Measurements from ENCODE around the gene SPTBN1. TPM values are rescaled to one million over a fixed set of nuclear protein-coding genes. Genes with fewer than 3 reads are reported as not detected.

SPTBN1 gene
- polyA plus RNA-seq, 1 donor: 256 TPM

- no peak for DNase-seq (ENCODE audit: low read depth)
These were observed 154.6 kb downstream of the SPTBN1 start for GRCh38 chr2:54610700-54611099.

DNA sequence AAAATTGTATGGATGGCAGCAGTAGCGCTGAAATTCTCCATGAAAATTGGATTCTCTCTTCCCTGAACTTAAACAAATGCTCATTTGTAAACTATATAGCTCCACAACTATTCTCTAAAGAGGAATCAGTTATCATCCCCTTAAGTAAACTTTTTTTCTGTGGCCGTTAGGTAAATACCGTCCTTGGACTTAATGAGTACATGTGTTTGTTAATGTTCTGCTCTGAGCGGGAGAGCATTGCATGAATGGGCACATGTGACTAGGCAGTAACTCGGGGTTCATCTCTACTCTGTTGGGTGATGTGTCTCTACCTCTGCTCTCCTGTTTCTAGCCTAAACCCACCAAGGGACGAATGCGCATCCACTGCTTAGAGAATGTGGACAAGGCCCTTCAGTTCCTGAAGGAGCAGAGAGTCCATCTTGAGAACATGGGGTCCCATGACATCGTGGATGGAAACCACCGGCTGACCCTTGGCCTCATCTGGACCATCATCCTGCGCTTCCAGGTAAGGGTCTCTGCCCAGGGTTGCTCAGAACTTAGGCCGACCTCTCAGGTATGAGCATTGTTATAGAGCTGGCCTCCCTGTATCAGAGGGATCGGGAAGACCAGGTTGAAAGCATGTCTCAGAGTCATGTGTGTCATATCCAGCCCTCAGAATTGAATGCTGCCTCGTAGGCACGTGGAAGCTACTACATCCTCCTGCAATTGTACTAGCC, 155.9 kb downstream of the SPTBN1 start:
- DNase-seq (ENCODE audit: low read depth): no peak

DNA sequence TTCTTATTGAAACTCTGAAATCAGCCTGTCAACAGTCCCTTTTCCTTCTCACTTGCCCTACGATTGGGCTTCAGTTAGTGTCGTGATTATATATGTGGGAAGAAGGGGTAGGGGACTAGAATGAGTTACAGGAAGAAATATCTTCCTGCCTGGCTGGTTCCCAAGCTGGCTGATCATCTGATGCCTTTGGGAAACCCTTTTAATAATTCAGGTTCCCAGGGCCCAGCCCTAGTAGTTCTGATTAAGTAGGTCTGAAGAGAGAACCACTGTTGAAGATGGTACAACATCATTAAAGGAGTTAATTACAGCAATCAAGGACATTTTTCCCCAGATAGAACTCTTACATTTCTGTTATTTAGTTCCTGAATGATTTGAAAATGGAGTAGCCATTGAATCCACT, 157.3 kb downstream of the SPTBN1 start:
- no peak for DNase-seq (ENCODE audit: low read depth)

DNA sequence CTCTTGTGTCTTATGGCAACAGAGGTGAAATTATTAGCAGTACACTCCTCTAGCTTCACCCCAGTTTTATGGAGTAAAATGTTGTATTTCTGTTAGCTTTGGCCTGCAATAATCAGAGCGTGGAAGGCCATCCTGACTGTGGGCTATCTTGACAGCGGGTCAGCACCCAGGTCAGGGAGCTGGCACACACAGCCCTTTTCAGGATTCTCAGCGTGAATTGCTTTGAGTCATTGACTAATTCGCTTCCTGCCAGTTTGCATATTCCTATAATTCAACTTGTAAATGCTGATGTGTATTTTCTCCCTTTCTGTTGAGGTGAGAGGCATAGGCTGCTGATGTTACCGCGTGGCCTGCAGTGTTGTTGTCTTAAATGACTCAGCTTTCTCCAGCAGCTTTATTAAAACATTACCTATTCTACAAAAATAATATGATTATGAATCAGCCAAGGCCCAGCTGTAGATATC, 157.7 kb downstream of the SPTBN1 start:
- DNase-seq (ENCODE audit: low read depth): no peak

GRCh38 chr2:54614819-54615218, 158.7 kb downstream of the SPTBN1 start:
- no peak for DNase-seq (ENCODE audit: low read depth)

DNA sequence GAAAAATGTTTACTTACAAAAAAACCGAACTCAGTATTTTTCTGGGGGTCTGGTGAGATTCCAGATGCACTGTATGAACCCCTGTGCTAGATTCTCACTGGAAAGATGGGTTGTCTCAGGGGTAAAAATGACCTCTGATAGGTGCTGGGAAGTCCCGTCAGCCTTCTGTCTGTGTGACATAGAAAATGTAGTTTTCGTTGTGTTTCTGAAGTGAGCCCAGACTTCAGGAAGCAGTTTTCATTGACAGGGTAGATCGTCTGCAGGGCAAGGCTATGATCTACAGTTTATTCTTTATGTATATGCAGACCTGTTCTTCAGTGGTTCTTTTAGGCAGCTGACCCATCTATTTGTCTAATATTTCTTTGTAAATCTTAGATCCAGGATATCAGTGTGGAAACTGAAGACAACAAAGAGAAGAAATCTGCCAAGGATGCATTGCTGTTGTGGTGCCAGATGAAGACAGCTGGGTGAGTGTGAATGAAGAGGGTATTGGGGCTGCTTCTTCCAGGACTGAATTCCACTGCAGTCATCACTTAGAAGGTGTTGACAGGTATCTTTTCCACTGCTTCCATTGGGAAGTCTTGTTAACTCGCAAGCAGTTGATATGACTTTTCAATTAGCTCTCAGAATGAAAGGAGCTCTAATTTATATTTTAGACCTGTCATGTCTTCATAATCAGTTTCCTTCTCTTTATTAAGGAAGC, 159.9 kb downstream of the SPTBN1 start:
- no peak for DNase-seq (ENCODE audit: low read depth)

- DNase-seq (ENCODE audit: low read depth): no peak
These were observed 161.3 kb downstream of the SPTBN1 start for GRCh38 chr2:54617409-54617808.

DNA sequence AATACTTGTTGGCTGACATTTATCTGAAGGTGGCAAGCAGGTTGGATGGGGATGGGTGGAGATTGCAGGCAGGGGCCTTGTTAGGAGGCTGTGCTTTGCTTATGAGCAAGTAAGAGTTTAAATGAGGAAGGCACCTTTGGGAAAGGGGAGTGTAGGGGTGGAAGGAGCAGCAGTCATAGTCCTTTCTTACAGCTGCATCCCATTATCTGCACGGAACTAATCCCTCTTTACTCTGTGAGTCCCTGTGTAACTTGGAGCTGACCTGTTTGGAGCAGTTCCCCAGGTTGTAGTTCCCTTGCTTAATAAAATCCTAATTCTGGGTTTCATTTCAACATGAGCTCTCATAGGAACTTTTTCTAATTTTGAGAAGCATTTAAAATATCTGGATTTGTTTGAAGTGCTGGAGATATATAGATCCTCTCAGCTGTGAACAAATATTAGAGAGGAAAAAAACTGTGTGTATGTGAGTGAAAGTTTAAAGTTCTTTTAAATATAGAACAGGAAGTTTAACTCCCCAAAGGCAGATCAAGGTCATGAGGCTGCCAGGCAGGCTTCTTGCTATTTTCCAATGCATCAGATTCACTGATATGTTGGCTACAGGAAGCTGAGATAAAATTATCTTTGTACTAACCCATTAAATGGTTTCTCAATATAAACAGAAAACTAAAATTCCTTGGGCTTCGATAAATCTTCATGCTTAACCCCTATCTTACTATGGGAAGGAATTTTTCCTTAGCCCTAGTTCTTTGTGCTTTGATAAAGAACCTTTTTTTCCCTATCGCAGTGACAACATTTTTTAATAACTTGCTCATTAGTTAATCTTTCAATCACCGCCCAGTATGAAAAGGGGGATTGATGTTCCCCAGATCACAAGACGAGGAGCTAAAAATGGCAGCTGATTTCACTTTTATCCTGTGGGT, 162.8 kb downstream of the SPTBN1 start:
- no peak for DNase-seq (ENCODE audit: low read depth)

GRCh38 chr2:54619660-54620231, 163.6 kb downstream of the SPTBN1 start:
- DNase-seq (ENCODE audit: low read depth): no peak

GRCh38 chr2:54620948-54621347, 164.8 kb downstream of the SPTBN1 start:
- DNase-seq (ENCODE audit: low read depth): no peak

DNA sequence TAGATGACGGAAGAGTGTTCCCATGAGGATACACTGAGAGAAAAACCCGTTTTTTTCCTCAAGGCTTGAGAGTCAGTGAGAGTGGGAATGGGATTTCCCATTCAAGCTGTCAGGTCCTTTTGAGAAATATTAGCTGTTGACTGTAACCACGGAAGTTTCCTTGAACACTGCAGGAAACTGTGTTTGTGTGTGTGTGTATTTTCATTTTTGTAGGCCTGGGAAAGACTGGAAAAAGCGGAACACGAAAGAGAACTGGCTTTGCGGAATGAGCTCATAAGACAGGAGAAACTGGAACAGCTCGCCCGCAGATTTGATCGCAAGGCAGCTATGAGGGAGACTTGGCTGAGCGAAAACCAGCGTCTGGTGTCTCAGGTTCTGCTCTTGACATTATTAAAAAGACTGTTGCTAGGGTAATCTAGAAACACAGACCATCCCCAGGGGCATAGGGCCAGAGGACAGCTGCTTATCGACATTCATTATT, 168.5 kb downstream of the SPTBN1 start:
- DNase-seq (ENCODE audit: low read depth): peak; percentile 67

- no peak for DNase-seq (ENCODE audit: low read depth)
These were observed 170.0 kb downstream of the SPTBN1 start for GRCh38 chr2:54626131-54626530.

- no peak for DNase-seq (ENCODE audit: low read depth)
These were observed 170.8 kb downstream of the SPTBN1 start for GRCh38 chr2:54626884-54627283.

- DNase-seq (ENCODE audit: low read depth): no peak
These were observed 171.8 kb downstream of the SPTBN1 start for GRCh38 chr2:54627973-54628372.

GRCh38 chr2:54628418-54628817, 172.3 kb downstream of the SPTBN1 start:
- no peak for DNase-seq (ENCODE audit: low read depth)

- DNase-seq (ENCODE audit: low read depth): no peak
These were observed 172.8 kb downstream of the SPTBN1 start for GRCh38 chr2:54628957-54629356.

DNA sequence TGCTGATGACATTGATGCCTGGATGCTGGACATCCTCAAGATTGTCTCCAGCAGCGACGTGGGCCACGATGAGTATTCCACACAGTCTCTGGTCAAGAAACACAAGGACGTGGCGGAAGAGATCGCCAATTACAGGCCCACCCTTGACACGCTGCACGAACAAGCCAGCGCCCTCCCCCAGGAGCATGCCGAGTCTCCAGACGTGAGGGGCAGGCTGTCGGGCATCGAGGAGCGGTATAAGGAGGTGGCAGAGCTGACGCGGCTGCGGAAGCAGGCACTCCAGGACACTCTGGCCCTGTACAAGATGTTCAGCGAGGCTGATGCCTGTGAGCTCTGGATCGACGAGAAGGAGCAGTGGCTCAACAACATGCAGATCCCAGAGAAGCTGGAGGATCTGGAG, 173.3 kb downstream of the SPTBN1 start:
- DNase-seq (ENCODE audit: low read depth): no peak

DNA sequence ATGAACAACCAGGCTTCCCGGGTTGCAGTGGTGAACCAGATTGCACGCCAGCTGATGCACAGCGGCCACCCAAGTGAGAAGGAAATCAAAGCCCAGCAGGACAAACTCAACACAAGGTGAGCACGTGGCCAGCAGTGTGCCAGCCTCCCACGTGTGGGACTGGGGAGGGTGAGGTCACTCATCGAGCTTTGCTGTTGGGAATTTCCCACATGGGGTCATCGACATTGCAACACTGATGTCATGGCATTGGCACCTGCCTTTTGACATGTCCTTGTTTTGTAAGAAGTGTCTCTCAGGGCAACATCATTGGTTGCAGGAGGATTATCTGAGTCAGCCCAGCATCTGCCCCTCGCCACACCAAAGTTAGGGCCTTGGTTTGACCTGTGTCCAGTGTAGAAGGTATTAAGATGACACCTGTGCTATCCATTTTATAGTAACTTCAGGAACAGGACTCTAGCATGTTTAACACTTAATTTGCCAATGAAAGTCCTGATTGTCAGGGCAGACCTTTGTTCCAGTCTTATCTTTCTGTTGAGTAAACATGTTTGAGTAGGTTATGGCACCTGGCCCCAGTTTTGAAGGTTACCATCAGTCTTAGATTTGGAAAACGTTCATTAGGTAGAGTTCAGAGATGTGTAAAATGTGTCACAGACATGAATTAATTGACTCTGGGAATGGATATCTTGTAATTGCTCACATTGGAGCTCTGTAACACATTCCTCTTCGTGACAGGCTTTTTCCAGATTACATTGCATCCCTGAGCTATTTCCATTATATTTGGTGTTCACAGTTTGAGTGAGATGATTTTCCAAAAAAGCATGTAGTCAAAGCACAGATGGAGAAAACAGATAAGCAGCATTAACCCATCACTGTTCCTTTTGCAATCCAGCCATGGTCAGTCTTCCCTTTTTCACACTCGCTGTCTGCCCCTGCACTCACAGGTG, 174.1 kb downstream of the SPTBN1 start:
- DNase-seq (ENCODE audit: low read depth): no peak

- DNase-seq (ENCODE audit: low read depth): no peak
These were observed 174.9 kb downstream of the SPTBN1 start for GRCh38 chr2:54630858-54631497.

DNA sequence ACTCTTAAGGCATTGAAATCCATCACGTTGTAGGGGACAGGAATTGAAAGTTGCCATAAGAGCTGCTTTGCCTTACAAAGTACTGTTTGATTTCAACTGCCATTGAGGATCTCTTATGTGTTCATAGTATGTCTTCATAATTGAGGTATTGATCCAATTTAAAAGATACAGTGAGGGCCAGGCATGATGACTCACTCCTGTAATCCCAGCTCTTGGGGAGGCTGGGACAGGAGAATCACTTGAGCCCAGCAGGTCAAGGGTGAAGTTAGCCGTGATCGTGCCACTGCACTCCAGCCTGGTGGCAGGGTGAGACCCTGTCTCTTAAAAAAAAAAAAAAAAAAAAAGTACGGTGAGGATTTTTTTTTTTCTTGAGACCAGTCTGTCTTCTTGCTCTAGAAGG, 175.6 kb downstream of the SPTBN1 start:
- DNase-seq (ENCODE audit: low read depth): no peak

Measured in forelimb muscle (tissue), 1 donor.